Spleen (tissue), 11 donors: ENCODE results near the gene SLC29A3. TPM values are rescaled to one million over a fixed set of nuclear protein-coding genes. Genes with fewer than 3 reads are reported as not detected.

Experiments used
- DNase-seq: peaks from one replicate; pipeline ENCODE4 v3.0.0-alpha.2; 2020
- H3K27ac ChIP-seq, 8 donors: fragments of 200-600 bp; sonication (generic) in 7 of 8; 1 replicate in 4 of 8; 2 replicates in 4 of 8; pipeline versions ENCODE4 v1.5.0 to v1.8.0; 2016 to 2021; ENCODE audit warnings: inconsistent platforms in 4 of 8, mild to moderate bottlenecking in 4 of 8, moderate library complexity in 1 of 8
- H3K27me3 ChIP-seq, 7 donors: fragments of 200-600 bp; sonication (generic) in 6 of 7; replicated peaks in 1 of 7; 1 replicate in 4 of 7; 2 replicates in 3 of 7; pipeline versions ENCODE4 v1.5.0 to v1.8.0; 2016 to 2021; ENCODE audit warnings: inconsistent platforms in 3 of 7, mild to moderate bottlenecking in 1 of 7
- H3K36me3 ChIP-seq, 6 donors: fragments of 200-600 bp; sonication (generic) in 5 of 6; 1 replicate in 4 of 6; 2 replicates in 2 of 6; pipeline versions ENCODE4 v1.5.0 to v1.8.0; 2016 to 2021; ENCODE audit warnings: inconsistent platforms in 2 of 6
- H3K4me1 ChIP-seq, 6 donors: fragments of 200-600 bp; sonication (generic) in 5 of 6; 1 replicate in 3 of 6; 2 replicates in 3 of 6; pipeline versions ENCODE4 v1.5.0 to v1.8.0; 2016 to 2021; ENCODE audit warnings: inconsistent platforms in 3 of 6
- H3K4me3 ChIP-seq, 8 donors: fragments of 200-600 bp; sonication (generic) in 7 of 8; 1 replicate in 4 of 8; 2 replicates in 4 of 8; pipeline versions ENCODE4 v1.5.0 to v1.8.0; 2016 to 2021; ENCODE audit warnings: inconsistent platforms in 4 of 8, mild to moderate bottlenecking in 4 of 8, moderate library complexity in 2 of 8
- H3K9me3 ChIP-seq, 8 donors: fragments of 200-600 bp; sonication (generic) in 7 of 8; 1 replicate in 4 of 8; 2 replicates in 4 of 8; pipeline versions ENCODE4 v1.5.0 to v1.8.0; 2016 to 2021; ENCODE audit warnings: inconsistent platforms in 4 of 8
- CTCF ChIP-seq, 11 experiments: fragments of 200-600 bp in 7 of 11; fragments of 450-650 bp in 4 of 11; sonication (generic) in 4 of 11; IDR thresholded peaks in 8 of 11; conservative IDR thresholded peaks in 3 of 11; 1 replicate in 7 of 11; 2 replicates in 4 of 11; pipeline versions ENCODE4 v1.4.0 to v1.8.0; 2016 to 2021; ENCODE audit warnings: antibody characterized with exemption in 11 of 11, inconsistent platforms in 4 of 11, mild to moderate bottlenecking in 1 of 11
- POLR2A ChIP-seq, 3 donors: fragments of 450-650 bp; IDR thresholded peaks; one replicate each; pipeline ENCODE4 v1.5.1; 2017; ENCODE audit warnings: antibody characterized with exemption in 3 of 3, mild to moderate bottlenecking in 1 of 3
- POLR2AphosphoS5 ChIP-seq, 3 donors: sonication (generic); formaldehyde crosslinking; IDR thresholded peaks; one replicate each; pipeline ENCODE4 v1.5.1; 2017; ENCODE audit warnings: antibody characterized with exemption in 3 of 3
- WGBS, 5 donors: extraction: QIAGEN DNeasy Blood & Tissue Kit in 3 of 5; methylation state at CpG; one replicate each; pipeline versions ENCODE4 v1.1.5 to v1.1.7; 2013 to 2018; 5-methylcytosine and 5-hydroxymethylcytosine counted together
- intact Hi-C: fragments of 100-400 bp; cut with DNase I; formaldehyde crosslinking; loops from one replicate; pipeline ENCODE4 v1.15.0; 2023; ENCODE audit warnings: low total_unique reads
- polyA plus RNA-seq, 3 donors: library from polyadenylated mRNA; stranded (reverse); fragments of 200-250 nt; gene quantifications; one replicate each; pipeline ENCODE4 v1.2.1, GENCODE V29; 2013
- total RNA-seq, 7 donors: library from RNA; depleted of rRNA in 3 of 7; stranded (reverse); fragments of >200 nt in 3 of 7; fragmentation: NEBNext Ultra II Directional in 4 of 7; extraction: Animal tissue kit (Norgen Biotek cat#: 25700) in 4 of 7; gene quantifications; one replicate each; pipeline versions ENCODE4 v1.1.0 to v1.2.1, GENCODE V29; 2016 to 2021
- donor health status: healthy with polysubstance abuse.
- donor health status: DM: no; HTN: no; CAD: no; lungs with moderate emphysema.
- donor health status: DM: no; HTN: no; CAD: no.
- donor health status: Bipolar disorder and iron deficiency.
- donor health status: healthy.
- donor health status: DM: no; HTN: no; CAD: no.
- donor health status: DM: yes; HTN: yes; CAD: no.

SLC29A3 gene
- total and polyA plus RNA-seq, 10 donors, result 3.3 to 15.6 (median 7.7) TPM

GRCh38 chr10:71316786-71317160 is 2.3 kb upstream of the SLC29A3 start:
- no peak for DNase-seq
- intact Hi-C loops, result loop anchor here (5.0 to 10.0 kb wide), 5 partner anchors 51 to 728 kb away; no protein-coding TSS in a partner anchor
- Histone ChIP-seq H3K36me3 (no peaks in the 10 kb centered on the region), H3K27me3 (peaks cover 0 to 5% (median 0%) of the 10 kb centered on the region in 7 donors), H3K27ac (no peak overlapping the region), H3K4me1 (peaks cover 12 to 58% (median 39%) of the 10 kb centered on the region in 6 donors), H3K4me3 (no peak overlapping the region), H3K9me3 (no peaks in the 10 kb centered on the region)
- WGBS, 5 donors, result 51 to 67% (median 56%) methylated on average over 6 of the region's 6 CpGs
- TF ChIP-seq POLR2AphosphoS5 (IDR thresholded peaks at IDR 0.05) (no peak), POLR2A (IDR thresholded peaks at IDR 0.05) (no peak), CTCF (IDR thresholded peaks at IDR 0.05 in 8 of 11, conservative IDR thresholded peaks at IDR 0.05 in 3 of 11) (no peak)

DNA sequence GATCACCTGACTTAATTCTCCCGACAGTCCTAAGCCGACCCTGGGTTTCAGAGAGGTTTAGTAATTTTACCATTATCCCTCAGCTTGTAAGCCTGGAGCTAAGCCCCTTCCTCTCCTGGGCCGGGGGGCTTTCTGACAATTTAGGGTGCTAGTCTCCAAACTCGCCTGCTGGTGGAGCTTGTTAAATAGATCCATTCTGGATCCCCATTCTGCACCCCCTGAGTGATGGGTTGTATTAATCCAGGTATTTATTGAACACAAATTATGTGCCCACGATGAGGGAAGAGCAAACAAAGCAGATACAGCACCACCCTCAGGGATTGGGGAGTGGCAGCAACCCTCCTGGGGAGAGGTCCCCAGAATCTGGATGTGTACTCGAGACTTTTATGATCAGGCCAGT is 1.3 kb upstream of the SLC29A3 start:
- intact Hi-C loops, result loop anchor here (5.0 to 10.0 kb wide), 5 partner anchors 50 to 727 kb away; no protein-coding TSS in a partner anchor
- DNase-seq, result no peak
- WGBS, 5 donors, result 65 to 89% (median 86%) methylated on average over 6 of the region's 6 CpGs

DNA sequence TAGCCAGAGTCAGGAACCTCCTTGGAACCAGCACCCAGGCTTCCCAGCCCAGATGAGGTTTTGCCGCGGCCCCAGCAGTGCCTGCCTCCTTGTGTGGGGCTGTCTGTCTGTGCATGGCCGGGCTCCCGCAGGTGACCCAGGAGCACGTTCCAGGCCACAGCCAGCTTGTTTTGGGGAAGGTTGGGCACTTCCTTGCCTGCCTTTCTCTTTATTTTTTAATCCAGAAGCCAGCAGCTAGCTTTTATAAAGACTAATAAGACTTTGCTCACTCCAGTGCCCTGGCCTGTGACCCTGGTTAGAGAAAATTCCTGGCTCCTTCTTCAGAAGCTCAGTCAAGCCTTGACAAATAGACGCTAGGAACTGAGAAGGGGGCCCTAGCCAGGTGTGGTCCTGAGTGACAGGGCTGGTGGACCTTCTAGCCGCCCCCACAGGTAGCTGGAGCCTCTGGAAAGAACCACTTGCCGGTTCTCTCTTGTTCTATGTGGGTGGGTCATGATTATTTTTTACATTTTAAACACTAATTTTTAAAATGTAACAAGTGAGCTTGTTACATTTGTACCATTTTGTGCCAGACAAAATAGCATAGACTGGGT is 837 bp downstream of the SLC29A3 start:
- no peaks in the 10 kb centered on the region for H3K9me3 ChIP-seq
- peak overlapping the region; percentile 51 to 84 (median 70) for H3K4me3 ChIP-seq
- peaks cover 0 to 26% (median 10%) of the 10 kb centered on the region in 6 donors for H3K36me3 ChIP-seq
- 42 to 54% (median 47%) methylated on average over 6 to 8 of the region's 8 CpGs for WGBS, 5 donors
- H3K4me1 ChIP-seq, result peaks cover 3 to 53% (median 27%) of the 10 kb centered on the region in 6 donors
- intact Hi-C loops, result loop anchor here (5.0 to 10.0 kb wide), 5 partner anchors 47 to 725 kb away; no protein-coding TSS in a partner anchor
- TF ChIP-seq CTCF (IDR thresholded peaks at IDR 0.05 in 8 of 11, conservative IDR thresholded peaks at IDR 0.05 in 3 of 11), result peak in 1 of 11 experiments; percentile 16
- TF ChIP-seq POLR2AphosphoS5 (IDR thresholded peaks at IDR 0.05), result no peak
- DNase-seq, result no peak
- no peaks in the 10 kb centered on the region for H3K27me3 ChIP-seq
- H3K27ac ChIP-seq, result peak overlapping the region; percentile 7 to 88 (median 80)

More for the DNA sequence above, 1.3 kb upstream of the SLC29A3 start:
- H3K27ac ChIP-seq, result no peak overlapping the region
- H3K27me3 ChIP-seq, result peaks cover 0 to 5% (median 0%) of the 10 kb centered on the region in 7 donors
- H3K36me3 ChIP-seq, result peaks cover 0 to 4% (median under 1%) of the 10 kb centered on the region in 6 donors
- H3K4me1 ChIP-seq, result peaks cover 11 to 60% (median 39%) of the 10 kb centered on the region in 6 donors
- TF ChIP-seq POLR2AphosphoS5 (IDR thresholded peaks at IDR 0.05), result no peak
- no peak for TF ChIP-seq POLR2A (IDR thresholded peaks at IDR 0.05)
- H3K4me3 ChIP-seq, result no peak overlapping the region
- H3K9me3 ChIP-seq, result no peaks in the 10 kb centered on the region

DNA sequence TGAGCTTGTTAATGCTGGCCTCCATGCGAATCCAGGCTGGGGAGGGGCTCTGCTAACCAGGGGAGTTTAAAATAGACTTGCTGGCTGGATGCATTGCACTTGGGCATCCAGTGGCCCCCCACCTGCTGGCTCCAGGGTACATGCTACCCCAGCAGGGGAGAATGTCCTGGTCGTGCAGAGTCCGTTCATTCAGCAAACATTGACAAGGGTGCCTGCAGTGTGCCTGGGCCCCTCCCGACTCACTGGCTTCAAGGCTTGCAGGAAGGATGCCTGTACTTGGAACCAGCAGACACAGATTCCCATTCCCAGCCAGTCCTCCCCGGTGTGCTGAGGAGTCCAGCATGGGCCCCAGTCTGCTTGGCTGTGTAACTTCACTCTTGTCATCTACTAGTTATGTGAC is 1.5 kb downstream of the SLC29A3 start:
- DNase-seq, result no peak
- H3K27me3 ChIP-seq, result no peaks in the 10 kb centered on the region
- H3K27ac ChIP-seq, result no peak overlapping the region
- no peaks in the 10 kb centered on the region for H3K9me3 ChIP-seq
- peak overlapping the region in 1 of 8 donors; percentile 71 for H3K4me3 ChIP-seq
- peaks cover 3 to 51% (median 25%) of the 10 kb centered on the region in 6 donors for H3K4me1 ChIP-seq
- WGBS, 5 donors, result 74 to 96% (median 93%) methylated on average over 4 to 5 of the region's 5 CpGs
- TF ChIP-seq CTCF (IDR thresholded peaks at IDR 0.05 in 8 of 11, conservative IDR thresholded peaks at IDR 0.05 in 3 of 11) (no peak), POLR2AphosphoS5 (IDR thresholded peaks at IDR 0.05) (no peak), POLR2A (IDR thresholded peaks at IDR 0.05) (no peak)
- intact Hi-C loops, result no loop called here
- H3K36me3 ChIP-seq, result peaks cover 0 to 33% (median 16%) of the 10 kb centered on the region in 6 donors
